ENCODE data around the gene SMIM21.

Gene SMIM21

DNA sequence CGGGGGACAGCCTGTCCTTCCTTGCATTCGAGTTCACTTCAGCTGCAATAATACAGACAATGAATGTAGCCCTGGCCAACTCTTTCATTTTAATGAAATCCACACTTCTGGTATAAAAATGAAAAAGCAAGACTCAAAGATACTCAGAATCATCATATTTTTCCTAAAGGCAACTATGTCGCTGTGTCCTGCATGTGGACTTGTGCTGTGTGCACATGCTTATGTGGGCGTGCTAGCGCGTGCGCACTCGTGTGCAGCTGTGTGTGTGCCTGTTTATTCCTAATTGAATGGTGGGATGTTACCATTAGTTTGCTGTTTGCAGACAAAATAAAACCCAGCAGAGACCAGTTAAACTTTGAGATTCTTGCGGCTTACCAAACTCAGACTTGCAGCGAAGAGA is 49.6 kb downstream of the SMIM21 start:
- DNase-seq (ENCODE audit: low read depth in 1 of 2, low spot score in 1 of 2), result no peak

- no peak for DNase-seq (ENCODE audit: low read depth in 1 of 2, low spot score in 1 of 2)
These were observed 50.2 kb downstream of the SMIM21 start for GRCh38 chr18:75377258-75377657.

GRCh38 chr18:75376004-75376403 is 51.5 kb downstream of the SMIM21 start:
- no peak for DNase-seq (ENCODE audit: low read depth in 1 of 2, low spot score in 1 of 2)

GRCh38 chr18:75375341-75375740 is 52.2 kb downstream of the SMIM21 start:
- DNase-seq (ENCODE audit: low read depth in 1 of 2, low spot score in 1 of 2), result no peak

GRCh38 chr18:75374466-75374865 is 53.0 kb downstream of the SMIM21 start:
- no peak for DNase-seq (ENCODE audit: low read depth in 1 of 2, low spot score in 1 of 2)

DNA sequence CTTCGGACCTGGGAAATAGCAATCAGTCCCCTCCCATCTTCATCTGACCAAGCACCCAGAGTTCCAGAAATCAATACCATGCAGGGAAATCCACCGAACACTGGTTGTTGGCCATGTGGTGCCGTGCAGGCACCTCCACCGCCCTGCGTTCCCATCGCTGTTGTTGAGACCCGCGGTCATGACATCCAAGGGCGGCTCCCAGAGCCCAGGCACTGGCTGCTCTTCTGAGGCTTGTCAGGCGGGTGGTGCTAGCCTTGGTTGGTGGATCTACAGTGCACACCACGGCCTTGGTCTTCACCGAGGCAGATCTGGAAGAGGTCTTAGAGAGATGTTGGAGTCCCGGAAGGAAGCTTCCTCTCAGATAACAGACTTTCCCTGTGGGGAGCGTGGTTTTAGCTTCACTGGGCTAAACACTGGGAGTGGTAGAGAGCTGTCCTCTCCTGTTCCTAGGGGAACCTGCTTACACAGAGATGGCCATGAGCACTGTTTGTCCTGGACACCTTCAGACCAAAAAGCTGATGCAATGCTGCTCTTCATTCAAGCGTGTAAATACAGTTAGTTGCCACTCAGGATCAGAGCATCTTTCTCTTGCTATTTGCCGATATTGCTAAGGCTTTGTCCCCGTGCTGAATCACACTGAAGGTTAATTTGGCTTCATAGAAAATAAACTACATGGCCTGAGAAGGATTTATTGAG is 58.3 kb downstream of the SMIM21 start:
- DNase-seq (ENCODE audit: low read depth in 1 of 2, low spot score in 1 of 2), result no peak

DNA sequence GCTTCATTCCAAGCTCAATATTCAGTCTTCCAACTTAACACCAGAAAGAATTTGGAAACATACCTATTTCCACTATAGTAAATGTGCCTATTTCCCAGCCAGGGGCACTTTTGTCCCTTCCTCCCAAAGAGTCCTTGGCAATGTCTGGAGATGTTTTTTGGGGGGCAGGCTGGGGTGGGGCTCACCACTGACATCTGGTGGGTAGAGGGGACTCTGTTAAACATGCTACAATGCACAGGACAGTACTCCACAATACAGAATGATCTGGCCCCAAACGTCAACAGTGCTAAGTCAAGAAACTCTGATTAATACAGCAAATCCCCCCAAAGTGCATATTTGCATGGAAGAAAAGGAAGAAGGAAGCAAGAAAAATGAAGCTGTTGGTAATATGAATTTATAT is 61.7 kb downstream of the SMIM21 start:
- no peak for DNase-seq (ENCODE audit: low read depth in 1 of 2, low spot score in 1 of 2)

DNA sequence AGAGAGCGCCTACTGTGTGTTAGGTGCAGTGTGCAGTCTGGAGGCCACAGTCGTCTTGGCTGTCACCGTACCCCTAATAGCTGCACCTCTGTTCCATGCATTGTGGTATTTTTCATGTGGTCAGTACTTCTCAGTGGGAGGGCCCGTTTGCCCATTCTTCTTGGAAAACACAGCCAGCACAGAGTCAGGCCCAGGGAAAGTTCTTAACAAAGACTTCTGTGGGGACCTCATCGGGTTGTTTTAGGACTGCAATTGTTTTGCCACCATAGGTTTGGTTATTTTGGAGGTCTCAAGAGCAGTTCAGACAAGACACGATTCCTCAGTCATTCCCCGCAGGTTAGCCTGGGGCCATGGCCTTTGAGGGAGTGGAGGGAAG is 62.3 kb downstream of the SMIM21 start:
- no peak for DNase-seq (ENCODE audit: low read depth in 1 of 2, low spot score in 1 of 2)

GRCh38 chr18:75364512-75365253 is 62.8 kb downstream of the SMIM21 start:
- DNase-seq (ENCODE audit: low read depth in 1 of 2, low spot score in 1 of 2), result no peak

DNA sequence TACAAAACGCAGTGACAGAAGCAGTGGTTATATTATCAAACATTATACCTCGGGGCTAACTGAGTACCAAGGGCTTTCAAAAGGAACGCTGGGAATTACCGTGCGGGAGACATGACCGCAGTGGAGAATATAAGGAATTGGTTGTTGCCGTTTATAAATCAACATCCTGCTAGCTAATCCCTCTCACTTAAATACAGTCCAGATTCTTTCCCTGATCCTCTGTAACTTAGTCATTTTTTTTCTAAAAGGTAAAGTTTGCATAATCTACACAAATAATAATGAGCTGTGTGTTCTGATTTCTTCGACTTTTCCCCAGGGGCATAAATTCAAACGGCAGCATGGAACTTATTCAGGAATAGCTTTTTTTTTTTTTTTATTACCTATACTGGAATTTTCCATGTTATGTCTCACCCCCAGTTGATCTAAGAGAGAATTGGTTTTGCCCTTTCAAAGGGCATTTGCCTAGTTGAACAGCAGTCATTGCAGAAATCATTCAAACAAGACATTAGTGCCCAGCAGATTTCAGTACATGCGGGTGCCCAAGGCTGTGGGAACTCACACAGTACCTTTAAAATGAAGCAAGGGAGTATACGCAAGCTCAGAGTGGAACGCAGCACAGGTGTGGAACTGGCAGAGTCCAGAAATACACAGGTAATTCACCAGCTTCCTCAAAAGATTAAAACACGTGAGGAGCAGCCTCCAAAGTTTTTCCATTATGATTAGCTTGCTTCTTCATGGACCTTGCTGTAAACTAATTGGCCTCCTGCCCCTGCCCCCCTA is 63.9 kb downstream of the SMIM21 start:
- DNase-seq (ENCODE audit: low read depth in 1 of 2, low spot score in 1 of 2), result no peak

DNA sequence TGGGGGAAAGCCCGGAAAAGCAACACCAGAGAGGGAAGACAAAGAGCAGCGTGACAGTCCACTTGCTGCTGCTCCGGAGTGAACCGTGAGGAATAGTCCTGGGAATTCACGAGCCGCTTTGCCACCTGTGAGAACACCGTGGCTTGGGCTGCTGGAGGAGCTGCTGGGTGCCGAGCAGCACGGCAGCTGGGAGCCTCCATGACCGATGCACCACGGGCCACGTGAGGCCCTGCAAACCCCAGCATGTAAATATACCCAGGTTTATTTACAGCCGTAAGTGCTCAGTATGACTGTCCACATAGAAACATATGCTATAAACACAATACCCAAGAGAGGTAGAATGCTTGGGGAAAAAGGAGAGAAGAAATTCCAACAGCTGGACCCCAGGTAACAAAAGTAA is 65.1 kb downstream of the SMIM21 start:
- no peak for DNase-seq (ENCODE audit: low read depth in 1 of 2, low spot score in 1 of 2)

GRCh38 chr18:75360941-75361340 is 66.6 kb downstream of the SMIM21 start:
- no peak for DNase-seq (ENCODE audit: low read depth in 1 of 2, low spot score in 1 of 2)

GRCh38 chr18:75360215-75360614 is 67.3 kb downstream of the SMIM21 start:
- no peak for DNase-seq (ENCODE audit: low read depth in 1 of 2, low spot score in 1 of 2)
